Endothelial cell of umbilical vein (primary cell): ENCODE measurements around the gene ZRANB1. TPM values are rescaled to one million over a fixed set of nuclear protein-coding genes. Genes with fewer than 3 reads are reported as not detected.

Source experiments
- BruUV-seq: library from RNA; stranded (reverse); fragments of 400-500 nt; replicated peaks from 2 replicates; lab custom pipeline; 2021; lab: Mats Ljungman, UMichigan
- CTCF ChIA-PET: fragments of 300-600, 350-600 bp; sonication (Branson Sonifier 250); formaldehyde crosslinking; loops from one replicate; lab custom pipeline; 2021; ENCODE audit warnings: antibody characterized with exemption, inconsistent platforms; lab: Charles Lee
- POLR2A ChIA-PET: fragments of 300-600, 350-600 bp; sonication (Branson Sonifier 250); formaldehyde crosslinking; loops from one replicate; lab custom pipeline; 2021; ENCODE audit warnings: antibody characterized with exemption, inconsistent platforms; lab: Charles Lee
- DNase-seq: peaks from one replicate; pipeline ENCODE4 v3.0.0-alpha.2; 2011; ENCODE audit warnings: low read depth, low spot score
- FAIRE-seq: peaks from 2 replicates; lab custom pipeline; 2011; peaks lifted over from hg19 to GRCh38; lab: Jason Lieb, UNC
- H2AFZ ChIP-seq: 2 replicates; pipeline ENCODE4 v1.6.0; 2012; ENCODE audit warnings: low read depth, low read length, control low read depth, inconsistent platforms
- H3K27ac ChIP-seq: 2 replicates; pipeline ENCODE4 v1.5.1; 2011; ENCODE audit warnings: low read depth, mild to moderate bottlenecking, control low read depth, low read length, moderate library complexity; ENCODE audit not compliant: insufficient read depth
- H3K27me3 ChIP-seq, 2 experiments: 2 replicates each; pipeline versions ENCODE4 v1.6.0 to v1.6.1; 2011; ENCODE audit warnings: low read length in 2 of 2, mixed read lengths in 1 of 2; ENCODE audit not compliant: control insufficient read depth in 2 of 2, insufficient read depth in 2 of 2
- H3K36me3 ChIP-seq, 2 experiments: 2 replicates in 1 of 2; 3 replicates in 1 of 2; pipeline ENCODE4 v1.5.1; 2011; ENCODE audit warnings: low read length in 2 of 2, mild to moderate bottlenecking in 1 of 2, moderate library complexity in 1 of 2; ENCODE audit not compliant: control insufficient read depth in 2 of 2, insufficient read depth in 2 of 2; ENCODE audit errors: extremely low read depth in 1 of 2
- H3K4me1 ChIP-seq: 3 replicates; pipeline ENCODE4 v1.5.1; 2011; ENCODE audit warnings: mild to moderate bottlenecking, low read length; ENCODE audit not compliant: control insufficient read depth, insufficient read depth; ENCODE audit errors: extremely low read depth
- H3K4me2 ChIP-seq: 2 replicates; pipeline ENCODE4 v1.6.1; 2011; ENCODE audit warnings: low read length, control low read depth, mixed read lengths; ENCODE audit not compliant: insufficient read depth
- H3K4me3 ChIP-seq, 3 experiments: fragments of 200-600 bp in 1 of 3; sonication (generic), shearing (Covaris generic) in 1 of 3; replicated peaks in 1 of 3; 2 replicates each; pipeline ENCODE4 v1.5.1; 2011 to 2016; ENCODE audit warnings: control low read depth in 3 of 3, low read length in 3 of 3, mild to moderate bottlenecking in 2 of 3, inconsistent platforms in 1 of 3, low read depth in 1 of 3, moderate library complexity in 1 of 3; ENCODE audit not compliant: insufficient read depth in 1 of 3
- H3K79me2 ChIP-seq: 2 replicates; pipeline ENCODE4 v1.6.0; 2012; ENCODE audit warnings: low read length, inconsistent platforms; ENCODE audit not compliant: control insufficient read depth, insufficient read depth
- H3K9ac ChIP-seq: replicated peaks from 2 replicates; pipeline ENCODE3; 2011; ENCODE audit warnings: low read length, control low read depth; ENCODE audit not compliant: insufficient read depth; ENCODE audit errors: extremely low read depth
- H3K9me1 ChIP-seq: replicated peaks from 3 replicates; pipeline ENCODE4 v1.6.0; 2011; ENCODE audit warnings: mild to moderate bottlenecking, low read length; ENCODE audit not compliant: control insufficient read depth, insufficient read depth; ENCODE audit errors: extremely low read depth
- H3K9me3 ChIP-seq: replicated peaks from 2 replicates; pipeline ENCODE4 v1.5.1; 2012; ENCODE audit warnings: low read length, inconsistent platforms; ENCODE audit not compliant: control insufficient read depth, insufficient read depth
- H4K20me1 ChIP-seq: replicated peaks from 2 replicates; pipeline ENCODE3; 2011; ENCODE audit warnings: mild to moderate bottlenecking, low read length; ENCODE audit not compliant: control insufficient read depth, insufficient read depth; ENCODE audit errors: extremely low read depth
- EZH2 ChIP-seq: IDR thresholded peaks from 2 replicates; pipeline ENCODE4 v1.6.1; 2012; ENCODE audit warnings: borderline replicate concordance, low read depth, mild to moderate bottlenecking, moderate library complexity, low read length, inconsistent platforms; ENCODE audit not compliant: severe bottlenecking
- FOS ChIP-seq: IDR thresholded peaks from 2 replicates; pipeline ENCODE4 v1.6.1; 2011; ENCODE audit warnings: mild to moderate bottlenecking, low read length, moderate library complexity, borderline replicate concordance; ENCODE audit not compliant: insufficient read depth
- GATA2 ChIP-seq: IDR thresholded peaks from 2 replicates; pipeline ENCODE4 v1.7.0; 2011; ENCODE audit warnings: low read depth, mild to moderate bottlenecking, moderate library complexity, mixed read lengths, low read length; ENCODE audit not compliant: insufficient read length, insufficient read depth
- JUN ChIP-seq: IDR thresholded peaks from 2 replicates; pipeline ENCODE4 v1.6.1; 2011; ENCODE audit warnings: borderline replicate concordance, low read depth; ENCODE audit not compliant: insufficient read length, insufficient read depth
- MYC ChIP-seq: IDR thresholded peaks from one replicate; pipeline ENCODE4 v1.6.1; 2011; ENCODE audit warnings: mild to moderate bottlenecking, low read depth, low read length
- POLR2A ChIP-seq: IDR thresholded peaks from 2 replicates; pipeline ENCODE4 v1.6.1; 2012; ENCODE audit warnings: low read depth, mild to moderate bottlenecking, control low read depth, low read length
- POLR2AphosphoS5 ChIP-seq: IDR thresholded peaks from 2 replicates; pipeline ENCODE4 v1.6.1; 2012; ENCODE audit warnings: low read depth, mild to moderate bottlenecking, control low read depth, low read length, moderate library complexity; ENCODE audit not compliant: insufficient read depth
- dilution Hi-C: fragments of 300-500 bp; cut with MboI; formaldehyde crosslinking; loops from one replicate; pipeline ENCODE4 v1.15.0; 2019; ENCODE audit warnings: low sequenced_read_pairs; ENCODE audit not compliant: extremely low pct_ligation_motif_present
- intact Hi-C: fragments of 100-400 bp; cut with micrococcal nuclease; formaldehyde crosslinking; loops from one replicate; pipeline ENCODE4 v1.10.0; 2022
- polyA plus RNA-seq, 4 experiments: library from polyadenylated mRNA; depleted of rRNA in 3 of 4; stranded (reverse) in 3 of 4; unstranded in 1 of 4; fragments of >200 nt; gene quantifications; 2 replicates each; pipeline versions ENCODE4 v1.2.1 to v1.2.3, GENCODE V29; 2011 to 2012; ENCODE audit warnings: missing spikeins in 1 of 4
- total RNA-seq: library from RNA; stranded (reverse); gene quantifications from 2 replicates; pipeline ENCODE4 v1.2.3, GENCODE V29; 2021
- TF ChIP-seq, protein P1 (sequence below): IDR thresholded peaks from 2 replicates; pipeline ENCODE4 v1.6.1; 2011; ENCODE audit not compliant: insufficient read depth, insufficient read length
- TF ChIP-seq, protein P2 (sequence below), 2 donors: IDR thresholded peaks; 1 replicate in 1 of 2; 2 replicates in 1 of 2; pipeline ENCODE4 v1.5.1; 2011; ENCODE audit warnings: low read length in 2 of 2, mild to moderate bottlenecking in 2 of 2, moderate library complexity in 2 of 2, control low read depth in 1 of 2, inconsistent platforms in 1 of 2, low read depth in 1 of 2; ENCODE audit not compliant: insufficient read depth in 1 of 2; ENCODE audit errors: extremely low read depth in 1 of 2

Gene ZRANB1
- total and polyA plus RNA-seq, 2 donors (not counting 3 experiments of a cell fraction or from before 2014, with no cell fraction given), result 6.2 to 17.7 TPM

DNA sequence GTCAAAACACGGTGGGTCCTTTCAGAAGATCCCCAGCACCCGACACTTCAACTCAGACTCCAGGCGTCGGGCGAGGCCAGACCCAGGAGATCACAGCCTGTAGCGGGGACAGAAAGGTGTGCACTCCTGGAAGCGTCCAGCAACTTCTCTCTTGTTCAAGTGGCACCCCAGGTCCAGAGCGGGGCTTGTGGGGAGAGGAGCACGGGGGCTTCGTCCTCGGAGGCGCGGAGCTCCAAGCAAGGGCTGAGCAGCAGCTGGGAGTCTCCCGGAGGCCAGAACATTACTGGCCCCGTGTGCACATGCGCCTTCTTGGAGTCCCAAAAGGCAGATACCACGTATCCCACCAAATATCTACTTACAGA is 54.9 kb downstream of the ZRANB1 start:
- no peaks in the 10 kb centered on the region for H3K4me1 ChIP-seq
- FAIRE-seq (no peak), DNase-seq (no peak)
- H3K9me1 ChIP-seq, result no peaks in the 10 kb centered on the region
- H2AFZ ChIP-seq, result no peak overlapping the region
- H3K27ac ChIP-seq, result no peak overlapping the region
- H3K79me2 ChIP-seq, result peaks cover 3% of the 10 kb centered on the region
- ChIA-PET CTCF (no interaction called here), POLR2A (no interaction called here)
- TF ChIP-seq, protein P1, sequence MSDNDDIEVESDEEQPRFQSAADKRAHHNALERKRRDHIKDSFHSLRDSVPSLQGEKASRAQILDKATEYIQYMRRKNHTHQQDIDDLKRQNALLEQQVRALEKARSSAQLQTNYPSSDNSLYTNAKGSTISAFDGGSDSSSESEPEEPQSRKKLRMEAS, result no peak
- TF ChIP-seq FOS (no peak), POLR2A (no peak), EZH2 (no peak), MYC (no peak), GATA2 (no peak), POLR2AphosphoS5 (no peak), JUN (no peak)
- TF ChIP-seq, protein P2, sequence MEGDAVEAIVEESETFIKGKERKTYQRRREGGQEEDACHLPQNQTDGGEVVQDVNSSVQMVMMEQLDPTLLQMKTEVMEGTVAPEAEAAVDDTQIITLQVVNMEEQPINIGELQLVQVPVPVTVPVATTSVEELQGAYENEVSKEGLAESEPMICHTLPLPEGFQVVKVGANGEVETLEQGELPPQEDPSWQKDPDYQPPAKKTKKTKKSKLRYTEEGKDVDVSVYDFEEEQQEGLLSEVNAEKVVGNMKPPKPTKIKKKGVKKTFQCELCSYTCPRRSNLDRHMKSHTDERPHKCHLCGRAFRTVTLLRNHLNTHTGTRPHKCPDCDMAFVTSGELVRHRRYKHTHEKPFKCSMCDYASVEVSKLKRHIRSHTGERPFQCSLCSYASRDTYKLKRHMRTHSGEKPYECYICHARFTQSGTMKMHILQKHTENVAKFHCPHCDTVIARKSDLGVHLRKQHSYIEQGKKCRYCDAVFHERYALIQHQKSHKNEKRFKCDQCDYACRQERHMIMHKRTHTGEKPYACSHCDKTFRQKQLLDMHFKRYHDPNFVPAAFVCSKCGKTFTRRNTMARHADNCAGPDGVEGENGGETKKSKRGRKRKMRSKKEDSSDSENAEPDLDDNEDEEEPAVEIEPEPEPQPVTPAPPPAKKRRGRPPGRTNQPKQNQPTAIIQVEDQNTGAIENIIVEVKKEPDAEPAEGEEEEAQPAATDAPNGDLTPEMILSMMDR (IDR thresholded peaks at IDR 0.05; ENCODE audit: extremely low read depth in 1 of 2, insufficient read depth in 1 of 2, low read depth in 1 of 2, low read length in 2 of 2), result no peak
- peaks cover 28 to 74% of the 10 kb centered on the region in 2 experiments for H3K36me3 ChIP-seq
- intact Hi-C loops (no loop called here), dilution Hi-C loops (no loop called here)
- no peaks in the 10 kb centered on the region for H3K9me3 ChIP-seq
- no TSS peak for BruUV-seq
- H3K9ac ChIP-seq, result no peak overlapping the region
- H4K20me1 ChIP-seq, result no peaks in the 10 kb centered on the region
- H3K27me3 ChIP-seq, result no peaks in the 10 kb centered on the region
- no peak overlapping the region for H3K4me3 ChIP-seq
- no peak overlapping the region for H3K4me2 ChIP-seq
